Gastroesophageal sphincter (tissue), 3 donors: ENCODE measurements around the gene BLOC1S5.

Source experiments
- EP300 ChIP-seq: sonication (generic); formaldehyde crosslinking; IDR thresholded peaks from one replicate; pipeline ENCODE4 v1.6.1; 2017; ENCODE audit warnings: antibody characterized with exemption, mild to moderate bottlenecking
- POLR2A ChIP-seq, 2 donors: fragments of 450-650 bp; IDR thresholded peaks; one replicate each; pipeline ENCODE4 v1.6.1; 2017; ENCODE audit warnings: antibody characterized with exemption in 2 of 2, mild to moderate bottlenecking in 2 of 2, moderate library complexity in 1 of 2
- POLR2AphosphoS5 ChIP-seq: sonication (generic); formaldehyde crosslinking; IDR thresholded peaks from one replicate; pipeline ENCODE4 v1.6.1; 2017; ENCODE audit warnings: antibody characterized with exemption
- TF ChIP-seq, protein P1 (sequence below), 4 experiments: fragments of 200-600 bp in 2 of 4; fragments of 450-650 bp in 2 of 4; sonication (generic) in 1 of 4; IDR thresholded peaks; one replicate each; pipeline ENCODE4 v1.5.1; 2017 to 2019; ENCODE audit warnings: antibody characterized with exemption in 4 of 4, mild to moderate bottlenecking in 2 of 4, moderate library complexity in 2 of 4

DNA sequence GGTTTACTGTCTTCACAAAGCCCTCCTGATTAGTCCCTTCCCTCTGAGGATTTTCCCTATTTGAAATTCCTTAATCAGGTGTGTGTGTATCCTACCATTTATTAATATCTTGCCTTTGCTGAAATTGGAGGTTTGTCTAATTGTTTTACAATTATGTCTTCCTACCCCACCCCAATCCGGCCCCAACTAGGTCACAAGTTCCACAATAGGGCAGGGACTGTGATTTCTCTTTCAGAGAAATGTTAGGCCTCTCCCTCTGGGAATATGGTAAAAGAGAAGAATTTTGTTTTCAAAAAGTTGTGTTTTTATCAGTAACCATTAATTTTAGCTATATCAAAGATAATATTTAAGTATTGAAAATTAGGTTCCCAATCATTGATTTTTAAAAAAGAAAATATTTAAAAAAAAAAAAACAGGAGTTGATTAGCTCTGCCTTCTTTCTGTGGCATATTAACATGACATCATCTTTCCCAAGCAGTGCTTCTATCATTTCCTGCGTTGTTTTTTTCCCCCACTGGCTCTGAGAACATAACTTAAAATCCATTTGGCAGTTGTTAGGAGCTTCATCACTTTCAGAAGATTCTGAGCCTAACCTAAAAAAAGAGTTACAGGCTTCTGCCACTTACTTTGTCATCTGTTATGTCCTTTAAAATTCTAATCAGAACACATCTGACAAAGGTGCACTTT is 36.1 kb downstream of the BLOC1S5 start:
- TF ChIP-seq POLR2A (IDR thresholded peaks at IDR 0.05) = no peak
- TF ChIP-seq, protein P1, sequence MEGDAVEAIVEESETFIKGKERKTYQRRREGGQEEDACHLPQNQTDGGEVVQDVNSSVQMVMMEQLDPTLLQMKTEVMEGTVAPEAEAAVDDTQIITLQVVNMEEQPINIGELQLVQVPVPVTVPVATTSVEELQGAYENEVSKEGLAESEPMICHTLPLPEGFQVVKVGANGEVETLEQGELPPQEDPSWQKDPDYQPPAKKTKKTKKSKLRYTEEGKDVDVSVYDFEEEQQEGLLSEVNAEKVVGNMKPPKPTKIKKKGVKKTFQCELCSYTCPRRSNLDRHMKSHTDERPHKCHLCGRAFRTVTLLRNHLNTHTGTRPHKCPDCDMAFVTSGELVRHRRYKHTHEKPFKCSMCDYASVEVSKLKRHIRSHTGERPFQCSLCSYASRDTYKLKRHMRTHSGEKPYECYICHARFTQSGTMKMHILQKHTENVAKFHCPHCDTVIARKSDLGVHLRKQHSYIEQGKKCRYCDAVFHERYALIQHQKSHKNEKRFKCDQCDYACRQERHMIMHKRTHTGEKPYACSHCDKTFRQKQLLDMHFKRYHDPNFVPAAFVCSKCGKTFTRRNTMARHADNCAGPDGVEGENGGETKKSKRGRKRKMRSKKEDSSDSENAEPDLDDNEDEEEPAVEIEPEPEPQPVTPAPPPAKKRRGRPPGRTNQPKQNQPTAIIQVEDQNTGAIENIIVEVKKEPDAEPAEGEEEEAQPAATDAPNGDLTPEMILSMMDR (IDR thresholded peaks at IDR 0.05) = no peak
- TF ChIP-seq POLR2AphosphoS5 = no peak
- TF ChIP-seq EP300 = no peak
